Parathyroid adenoma (tissue), 2 donors: Measurements from ENCODE around the gene CHID1.

Source experiments
- H2AFZ ChIP-seq: fragments of 300-600 bp; sonication (generic); one replicate; pipeline ENCODE4 v1.7.0; 2017; ENCODE audit warnings: antibody characterized with exemption, mild to moderate bottlenecking
- H3K27ac ChIP-seq: fragments of 300-600 bp; sonication (generic); one replicate; pipeline ENCODE4 v1.7.0; 2017
- H3K27me3 ChIP-seq: fragments of 300-600 bp; sonication (generic); one replicate; pipeline ENCODE4 v1.7.0; 2017; ENCODE audit warnings: low read length; ENCODE audit not compliant: control insufficient read depth, insufficient read depth
- H3K36me3 ChIP-seq: fragments of 300-600 bp; sonication (generic); one replicate; pipeline ENCODE4 v1.7.0; 2017; ENCODE audit warnings: low read length; ENCODE audit not compliant: control insufficient read depth, insufficient read depth
- H3K4me1 ChIP-seq: fragments of 300-600 bp; sonication (generic); one replicate; pipeline ENCODE4 v1.7.0; 2017; ENCODE audit warnings: control low read depth
- H3K4me2 ChIP-seq: fragments of 300-600 bp; sonication (generic); one replicate; pipeline ENCODE4 v1.7.0; 2017; ENCODE audit warnings: low read length
- H3K4me3 ChIP-seq: fragments of 300-600 bp; sonication (generic); one replicate; pipeline ENCODE4 v1.7.0; 2017; ENCODE audit warnings: low read depth, low read length
- H3K79me2 ChIP-seq: fragments of 300-600 bp; sonication (generic); one replicate; pipeline ENCODE4 v1.7.0; 2017; ENCODE audit warnings: control low read depth
- H3K9ac ChIP-seq: fragments of 300-600 bp; sonication (generic); one replicate; pipeline ENCODE4 v1.7.0; 2017; ENCODE audit warnings: mild to moderate bottlenecking
- H3K9me3 ChIP-seq: fragments of 300-600 bp; sonication (generic); one replicate; pipeline ENCODE4 v1.7.0; 2017; ENCODE audit warnings: low read length; ENCODE audit not compliant: control insufficient read depth
- CTCF ChIP-seq: fragments of 300-600 bp; sonication (generic); IDR thresholded peaks from one replicate; pipeline ENCODE4 v1.7.0; 2017; ENCODE audit warnings: antibody characterized with exemption, mild to moderate bottlenecking
- donor health status: primary hyperparathyroidism.

The CHID1 gene

GRCh38 chr11:844693-845644 lies 65.6 kb downstream of the CHID1 start:
- H3K4me3 ChIP-seq, result no peak overlapping the region
- H3K4me1 ChIP-seq, result peaks cover 3% of the 10 kb centered on the region
- H3K79me2 ChIP-seq, result no peaks in the 10 kb centered on the region
- no peaks in the 10 kb centered on the region for H3K9me3 ChIP-seq
- no peaks in the 10 kb centered on the region for H3K27me3 ChIP-seq
- no peaks in the 10 kb centered on the region for H3K36me3 ChIP-seq
- H3K9ac ChIP-seq, result no peak overlapping the region
- H3K4me2 ChIP-seq, result peak overlapping the region; percentile 71
- H3K27ac ChIP-seq, result peak overlapping the region; percentile 61
- TF ChIP-seq CTCF, result no peak
- no peak overlapping the region for H2AFZ ChIP-seq

GRCh38 chr11:843818-844692 lies 66.6 kb downstream of the CHID1 start:
- Histone ChIP-seq H3K9ac (no peak overlapping the region), H3K27me3 (no peaks in the 10 kb centered on the region), H3K27ac (peak overlapping the region; percentile 61), H3K4me1 (peaks cover 3% of the 10 kb centered on the region), H3K4me3 (peak overlapping the region; percentile 68), H3K79me2 (no peaks in the 10 kb centered on the region), H3K36me3 (no peaks in the 10 kb centered on the region), H3K9me3 (no peaks in the 10 kb centered on the region), H3K4me2 (peak overlapping the region; percentile 71), H2AFZ (no peak overlapping the region)
- TF ChIP-seq CTCF, result no peak

- no peak overlapping the region for H3K9ac ChIP-seq
- H3K4me1 ChIP-seq, result peaks cover 3% of the 10 kb centered on the region
- peak overlapping the region; percentile 68 for H3K4me3 ChIP-seq
Observed at GRCh38 chr11:843086-843734, 67.4 kb downstream of the CHID1 start.

More at GRCh38 chr11:843086-843734, 67.4 kb downstream of the CHID1 start:
- Histone ChIP-seq H2AFZ (peak overlapping the region; percentile 62), H3K79me2 (no peaks in the 10 kb centered on the region), H3K27ac (peak overlapping the region; percentile 61), H3K36me3 (no peaks in the 10 kb centered on the region), H3K4me2 (peak overlapping the region; percentile 71), H3K9me3 (no peaks in the 10 kb centered on the region), H3K27me3 (no peaks in the 10 kb centered on the region)
- no peak for TF ChIP-seq CTCF
